CD8-positive, alpha-beta memory T cell (primary cell): ENCODE measurements around the gene HOOK2. TPM values are rescaled to one million over a fixed set of nuclear protein-coding genes. Genes with fewer than 3 reads are reported as not detected.
A peak's percentile ranks its signal among the peaks of the same experiment; 100 is the strongest.

ENCODE experiments used
- CTCF ChIA-PET: fragments of 350-600 bp; sonication (Branson Sonifier 250); formaldehyde crosslinking; loops from one replicate; lab custom pipeline; 2021; ENCODE audit warnings: antibody characterized with exemption; lab: Charles Lee
- POLR2A ChIA-PET: fragments of 350-600 bp; sonication (Branson Sonifier 250); formaldehyde crosslinking; loops from one replicate; lab custom pipeline; 2021; ENCODE audit warnings: antibody characterized with exemption; lab: Charles Lee
- DNase-seq, 5 donors: peaks; one replicate each; pipeline versions ENCODE4 v3.0.0 to v3.0.0-alpha.2; 2020 to 2022; ENCODE audit warnings: mixed read lengths in 1 of 5
- H3K27ac ChIP-seq: one replicate; pipeline ENCODE4 v1.7.0; 2013; ENCODE audit warnings: low read depth, mild to moderate bottlenecking, low read length, moderate library complexity
- H3K27me3 ChIP-seq: 2 replicates; pipeline ENCODE4 v1.7.0; 2013; ENCODE audit warnings: low read length, mild to moderate bottlenecking; ENCODE audit not compliant: insufficient read depth, poor library complexity, severe bottlenecking
- H3K36me3 ChIP-seq: 2 replicates; pipeline ENCODE4 v1.7.0; 2013; ENCODE audit warnings: mild to moderate bottlenecking, low read length, moderate library complexity; ENCODE audit not compliant: insufficient read depth
- H3K4me1 ChIP-seq: 2 replicates; pipeline ENCODE4 v1.7.0; 2013; ENCODE audit warnings: mild to moderate bottlenecking, low read length, moderate library complexity; ENCODE audit not compliant: insufficient read depth
- H3K4me3 ChIP-seq: 2 replicates; pipeline ENCODE4 v1.7.0; 2013; ENCODE audit warnings: mild to moderate bottlenecking, low read length
- H3K9me3 ChIP-seq: 2 replicates; pipeline ENCODE4 v1.7.0; 2013; ENCODE audit warnings: mild to moderate bottlenecking, low read length
- H3K27ac Mint-ChIP-seq, 8 donors: one replicate each; pipeline ENCODE4 v1.8.0; 2020 to 2021; ENCODE audit warnings: mixed read lengths in 8 of 8, mild to moderate bottlenecking in 6 of 8, inconsistent platforms in 3 of 8, moderate library complexity in 3 of 8
- H3K27me3 Mint-ChIP-seq, 2 donors: one replicate each; pipeline ENCODE4 v1.8.0; 2020 to 2021; ENCODE audit warnings: mixed read lengths in 2 of 2, mild to moderate bottlenecking in 1 of 2, moderate library complexity in 1 of 2
- H3K36me3 Mint-ChIP-seq, 3 donors: one replicate each; pipeline ENCODE4 v1.8.0; 2020 to 2021; ENCODE audit warnings: mixed read lengths in 3 of 3, inconsistent platforms in 1 of 3, mild to moderate bottlenecking in 1 of 3
- H3K4me1 Mint-ChIP-seq, 3 donors: one replicate each; pipeline ENCODE4 v1.8.0; 2020 to 2021; ENCODE audit warnings: mixed read lengths in 3 of 3, inconsistent platforms in 1 of 3, mild to moderate bottlenecking in 1 of 3
- H3K4me3 Mint-ChIP-seq, 7 donors: one replicate each; pipeline ENCODE4 v1.8.0; 2020 to 2021; ENCODE audit warnings: mixed read lengths in 7 of 7, mild to moderate bottlenecking in 6 of 7, moderate library complexity in 4 of 7, inconsistent platforms in 2 of 7
- H3K9me3 Mint-ChIP-seq, 5 donors: one replicate each; pipeline ENCODE4 v1.8.0; 2020 to 2022; ENCODE audit warnings: mixed read lengths in 5 of 5, mild to moderate bottlenecking in 3 of 5, moderate library complexity in 2 of 5, inconsistent platforms in 1 of 5
- polyA plus RNA-seq: library from polyadenylated mRNA; unstranded; fragments of 300-500 nt; fragmentation: Illumina TruSeq; gene quantifications from one replicate; pipeline ENCODE4 v1.2.3, GENCODE V29; 2021
- total RNA-seq, 2 experiments: library from RNA; stranded (reverse); gene quantifications; one replicate each; pipeline ENCODE4 v1.2.3, GENCODE V29; 2021

The HOOK2 gene
- total and polyA plus RNA-seq, 3 experiments from 2014 or later: 2.9 to 11.4 (median 9.8) TPM

GRCh38 chr19:12789098-12789903 is 13.9 kb upstream of the HOOK2 start:
- ChIA-PET POLR2A (interaction anchor here (1.9 kb wide), 1 partner anchor 12 kb away, joined by 10 read pairs; no protein-coding TSS in a partner anchor), CTCF (interaction anchor here (1.0 to 4.9 kb wide), 2 partner anchors 12 to 22 kb away, joined by 4 to 35 read pairs; no protein-coding TSS in a partner anchor)
- peaks cover 4% of the 10 kb centered on the region for H3K36me3 ChIP-seq
- peak overlapping the region; percentile 93 to 100 (median 99) for H3K27ac Mint-ChIP-seq
- no peaks in the 10 kb centered on the region for H3K9me3 ChIP-seq
- peaks cover 0 to 26% of the 10 kb centered on the region in 2 donors for H3K27me3 Mint-ChIP-seq
- peak overlapping the region; percentile 75 to 100 (median 83) for H3K4me3 Mint-ChIP-seq
- H3K4me1 Mint-ChIP-seq: peaks cover 20 to 33% (median 21%) of the 10 kb centered on the region in 3 donors
- H3K36me3 Mint-ChIP-seq: peaks cover 0 to 22% (median 2%) of the 10 kb centered on the region in 3 donors
- H3K4me1 ChIP-seq: peaks cover 41% of the 10 kb centered on the region
- H3K4me3 ChIP-seq: no peak overlapping the region
- DNase-seq: no peak
- peak overlapping the region; percentile 99 for H3K27ac ChIP-seq
- no peaks in the 10 kb centered on the region for H3K27me3 ChIP-seq
- H3K9me3 Mint-ChIP-seq: peaks cover 0 to 4% (median 2%) of the 10 kb centered on the region in 5 donors

GRCh38 chr19:12788682-12789097 is 13.3 kb upstream of the HOOK2 start:
- H3K27me3 Mint-ChIP-seq: peaks cover 0 to 23% of the 10 kb centered on the region in 2 donors
- H3K9me3 ChIP-seq: no peaks in the 10 kb centered on the region
- ChIA-PET CTCF (interaction anchor here (1.0 to 4.9 kb wide), 2 partner anchors 11 to 22 kb away, joined by 4 to 35 read pairs; no protein-coding TSS in a partner anchor), POLR2A (interaction anchor here (0.5 to 1.9 kb wide), 2 partner anchors 11 to 66 kb away, joined by 3 to 10 read pairs; no protein-coding TSS in a partner anchor)
- peaks cover 4% of the 10 kb centered on the region for H3K36me3 ChIP-seq
- peaks cover 43% of the 10 kb centered on the region for H3K4me1 ChIP-seq
- H3K4me1 Mint-ChIP-seq: peaks cover 17 to 28% (median 17%) of the 10 kb centered on the region in 3 donors
- no peaks in the 10 kb centered on the region for H3K27me3 ChIP-seq
- peak overlapping the region; percentile 75 to 91 (median 82) for H3K4me3 Mint-ChIP-seq
- DNase-seq: peak in 4 of 5 donors; percentile 47 to 78 (median 53)
- peak overlapping the region; percentile 84 for H3K27ac ChIP-seq
- H3K27ac Mint-ChIP-seq: peak overlapping the region; percentile 93 to 99 (median 99)
- H3K9me3 Mint-ChIP-seq: peaks cover 0 to 4% (median 2%) of the 10 kb centered on the region in 5 donors
- no peak overlapping the region for H3K4me3 ChIP-seq
- peaks cover 0 to 22% (median 0%) of the 10 kb centered on the region in 3 donors for H3K36me3 Mint-ChIP-seq

- Mint-ChIP-seq H3K4me1 (peaks cover 20 to 28% (median 22%) of the 10 kb centered on the region in 3 donors), H3K4me3 (peak overlapping the region in 2 of 7 donors; percentile 13 to 32), H3K27ac (peak overlapping the region; percentile 93 to 99 (median 99)), H3K36me3 (peaks cover 0 to 19% (median 0%) of the 10 kb centered on the region in 3 donors), H3K27me3 (peaks cover 0 to 20% of the 10 kb centered on the region in 2 donors), H3K9me3 (peaks cover 0 to 2% (median 0%) of the 10 kb centered on the region in 5 donors)
- no peak overlapping the region for H3K4me3 ChIP-seq
- H3K36me3 ChIP-seq: peaks cover 4% of the 10 kb centered on the region
- peak overlapping the region; percentile 84 for H3K27ac ChIP-seq
- ChIA-PET CTCF (interaction anchor here (1.3 to 4.9 kb wide), 3 partner anchors 8 to 14 kb away, joined by 3 to 35 read pairs (median 8); partner anchors contain the start of gene HOOK2), POLR2A (interaction anchor here (0.5 to 1.9 kb wide), 2 partner anchors 11 to 65 kb away, joined by 3 to 10 read pairs; no protein-coding TSS in a partner anchor)
- no peaks in the 10 kb centered on the region for H3K27me3 ChIP-seq
- peaks cover 48% of the 10 kb centered on the region for H3K4me1 ChIP-seq
- H3K9me3 ChIP-seq: no peaks in the 10 kb centered on the region
- DNase-seq: no peak
Observed at GRCh38 chr19:12788042-12788681, 12.8 kb upstream of the HOOK2 start.

- peaks cover 1% of the 10 kb centered on the region for H3K36me3 ChIP-seq
- Mint-ChIP-seq H3K4me1 (peaks cover 20 to 28% (median 22%) of the 10 kb centered on the region in 3 donors), H3K27me3 (peaks cover 0 to 13% of the 10 kb centered on the region in 2 donors), H3K4me3 (no peak overlapping the region), H3K27ac (peak overlapping the region in 6 of 8 donors; percentile 81 to 99 (median 99)), H3K9me3 (no peaks in the 10 kb centered on the region), H3K36me3 (peaks cover 0 to 13% (median 0%) of the 10 kb centered on the region in 3 donors)
- H3K4me3 ChIP-seq: no peak overlapping the region
- ChIA-PET POLR2A (no interaction called here), CTCF (interaction anchor here (1.3 to 4.9 kb wide), 3 partner anchors 9 to 13 kb away, joined by 3 to 35 read pairs (median 8); partner anchors contain the start of gene HOOK2)
- no peak for DNase-seq
- H3K27ac ChIP-seq: no peak overlapping the region
- H3K9me3 ChIP-seq: no peaks in the 10 kb centered on the region
- no peaks in the 10 kb centered on the region for H3K27me3 ChIP-seq
- peaks cover 54% of the 10 kb centered on the region for H3K4me1 ChIP-seq
Observed at GRCh38 chr19:12787458-12787857, 12.1 kb upstream of the HOOK2 start.

GRCh38 chr19:12786952-12787351 is 11.6 kb upstream of the HOOK2 start:
- DNase-seq: no peak
- H3K27me3 Mint-ChIP-seq: peaks cover 0 to 10% of the 10 kb centered on the region in 2 donors
- peaks cover 23 to 33% (median 26%) of the 10 kb centered on the region in 3 donors for H3K4me1 Mint-ChIP-seq
- Histone ChIP-seq H3K4me3 (no peak overlapping the region), H3K27ac (no peak overlapping the region), H3K9me3 (no peaks in the 10 kb centered on the region), H3K4me1 (peaks cover 57% of the 10 kb centered on the region), H3K27me3 (no peaks in the 10 kb centered on the region), H3K36me3 (no peaks in the 10 kb centered on the region)
- peak overlapping the region in 5 of 8 donors; percentile 81 to 99 (median 99) for H3K27ac Mint-ChIP-seq
- CTCF ChIA-PET: interaction anchor here (1.3 to 4.9 kb wide), 3 partner anchors 10 to 12 kb away, joined by 3 to 35 read pairs (median 8); partner anchors contain the start of gene HOOK2
- H3K4me3 Mint-ChIP-seq: no peak overlapping the region
- no peaks in the 10 kb centered on the region for H3K9me3 Mint-ChIP-seq
- H3K36me3 Mint-ChIP-seq: peaks cover 0 to 13% (median 0%) of the 10 kb centered on the region in 3 donors
- POLR2A ChIA-PET: no interaction called here

- Histone ChIP-seq H3K4me3 (no peak overlapping the region), H3K36me3 (no peaks in the 10 kb centered on the region), H3K27me3 (no peaks in the 10 kb centered on the region), H3K9me3 (no peaks in the 10 kb centered on the region), H3K27ac (peak overlapping the region; percentile 48), H3K4me1 (peaks cover 63% of the 10 kb centered on the region)
- peak in 1 of 5 donors; percentile 56 for DNase-seq
- no peaks in the 10 kb centered on the region for H3K9me3 Mint-ChIP-seq
- peaks cover 28 to 39% (median 32%) of the 10 kb centered on the region in 3 donors for H3K4me1 Mint-ChIP-seq
- H3K27ac Mint-ChIP-seq: peak overlapping the region in 5 of 8 donors; percentile 44 to 95 (median 81)
- H3K36me3 Mint-ChIP-seq: peaks cover 0 to 9% (median 0%) of the 10 kb centered on the region in 3 donors
- ChIA-PET CTCF (interaction anchor here (2.3 to 4.9 kb wide), 2 partner anchors 9 to 10 kb away, joined by 8 to 35 read pairs; no protein-coding TSS in a partner anchor), POLR2A (no interaction called here)
- H3K4me3 Mint-ChIP-seq: no peak overlapping the region
- peaks cover 0 to 5% of the 10 kb centered on the region in 2 donors for H3K27me3 Mint-ChIP-seq
Observed at GRCh38 chr19:12786141-12786870, 11.0 kb upstream of the HOOK2 start.
